OCI-LY3 (cell line): ENCODE results near the gene NFIB.

ENCODE experiments used
- H2AFZ ChIP-seq: fragments of 200-600, 300-600 bp; shearing (Covaris generic); 2 replicates; pipeline ENCODE4 v1.6.0; 2014; ENCODE audit warnings: antibody characterized with exemption, low read depth, low read length
- H3K27ac ChIP-seq: fragments of 200-600, 300-600 bp; sonication (generic); 2 replicates; pipeline ENCODE4 v1.5.1; 2014; ENCODE audit warnings: mild to moderate bottlenecking, low read length, moderate library complexity, mixed read lengths
- H3K27me3 ChIP-seq: fragments of 200-600, 300-600 bp; sonication (generic); 2 replicates; pipeline ENCODE4 v1.6.1; 2014; ENCODE audit warnings: low read depth, low read length, mixed read lengths
- H3K36me3 ChIP-seq: fragments of 200-600, 300-600 bp; sonication (generic); replicated peaks from 2 replicates; pipeline ENCODE3; 2014; ENCODE audit warnings: low read depth, low read length, mixed read lengths
- H3K4me1 ChIP-seq: fragments of 300-600, 200-600 bp; sonication (generic); 2 replicates; pipeline ENCODE4 v1.6.1; 2014; ENCODE audit warnings: low read length, mixed read lengths
- H3K4me2 ChIP-seq: fragments of 200-600, 300-600 bp; sonication (generic); 2 replicates; pipeline ENCODE4 v1.6.1; 2014; ENCODE audit warnings: low read length, mixed read lengths
- H3K4me3 ChIP-seq: fragments of 300-600, 200-600 bp; sonication (generic); 2 replicates; pipeline ENCODE4 v1.5.1; 2014; ENCODE audit warnings: antibody characterized with exemption, mild to moderate bottlenecking, low read length, moderate library complexity
- H3K79me2 ChIP-seq: fragments of 300-600, 200-600 bp; shearing (Covaris generic); 2 replicates; pipeline ENCODE4 v1.6.1; 2014; ENCODE audit warnings: mild to moderate bottlenecking, low read length, mixed read lengths
- H3K9ac ChIP-seq: fragments of 300-600, 200-600 bp; shearing (Covaris generic); 2 replicates; pipeline ENCODE4 v1.6.0; 2014; ENCODE audit warnings: mild to moderate bottlenecking, low read length, moderate library complexity
- H3K9me3 ChIP-seq: fragments of 200-600, 300-600 bp; shearing (Covaris generic); 2 replicates; pipeline ENCODE4 v1.6.1; 2014; ENCODE audit warnings: low read length, mixed read lengths; ENCODE audit not compliant: insufficient read depth
- H4K20me1 ChIP-seq: fragments of 200-600, 300-600 bp; sonication (generic); 2 replicates; pipeline ENCODE4 v1.6.1; 2016; ENCODE audit warnings: low read length, mixed read lengths; ENCODE audit not compliant: insufficient read depth
- CTCF ChIP-seq: fragments of 200-600, 300-600 bp; sonication (generic); IDR thresholded peaks from 2 replicates; pipeline ENCODE4 v1.5.1; 2014; ENCODE audit warnings: antibody characterized with exemption, low read length, low read depth
- EZH2phosphoT487 ChIP-seq: fragments of 200-600 bp; shearing (Covaris generic); IDR thresholded peaks from 2 replicates; pipeline ENCODE4 v1.6.1; 2018; ENCODE audit warnings: antibody characterized with exemption, mixed run types, low read depth

Gene NFIB

GRCh38 chr9:14336244-14336643 is 22.3 kb upstream of the NFIB start:
- Histone ChIP-seq H3K4me1 (peaks cover 5% of the 10 kb centered on the region), H3K9me3 (no peaks in the 10 kb centered on the region), H3K4me3 (no peak overlapping the region), H4K20me1 (no peaks in the 10 kb centered on the region), H3K27ac (no peak overlapping the region), H3K36me3 (no peaks in the 10 kb centered on the region), H2AFZ (no peak overlapping the region), H3K9ac (no peak overlapping the region), H3K79me2 (no peaks in the 10 kb centered on the region), H3K4me2 (no peak overlapping the region), H3K27me3 (peaks cover 8% of the 10 kb centered on the region; the same call in 1 of the 2 replicates)
- TF ChIP-seq EZH2phosphoT487 (no peak), CTCF (no peak)

GRCh38 chr9:14331120-14331519 is 17.2 kb upstream of the NFIB start:
- Histone ChIP-seq H3K4me2 (no peak overlapping the region), H3K36me3 (no peaks in the 10 kb centered on the region), H2AFZ (no peak overlapping the region), H3K27ac (no peak overlapping the region), H3K4me3 (no peak overlapping the region), H3K79me2 (no peaks in the 10 kb centered on the region), H3K9me3 (no peaks in the 10 kb centered on the region), H3K9ac (no peak overlapping the region), H3K27me3 (no peaks in the 10 kb centered on the region), H4K20me1 (no peaks in the 10 kb centered on the region), H3K4me1 (peaks cover 14% of the 10 kb centered on the region)
- TF ChIP-seq CTCF, result no peak
- no peak for TF ChIP-seq EZH2phosphoT487

- Histone ChIP-seq H3K9ac (no peak overlapping the region), H3K4me1 (peaks cover 22% of the 10 kb centered on the region), H3K27me3 (no peaks in the 10 kb centered on the region), H3K4me3 (no peak overlapping the region), H2AFZ (no peak overlapping the region), H3K4me2 (no peak overlapping the region), H3K27ac (no peak overlapping the region), H3K36me3 (no peaks in the 10 kb centered on the region), H4K20me1 (no peaks in the 10 kb centered on the region), H3K79me2 (no peaks in the 10 kb centered on the region), H3K9me3 (no peaks in the 10 kb centered on the region)
- no peak for TF ChIP-seq EZH2phosphoT487
- no peak for TF ChIP-seq CTCF
Measured at GRCh38 chr9:14327036-14327435, 13.1 kb upstream of the NFIB start.

GRCh38 chr9:14326264-14326826 is 12.4 kb upstream of the NFIB start:
- Histone ChIP-seq H4K20me1 (no peaks in the 10 kb centered on the region), H3K4me1 (peaks cover 27% of the 10 kb centered on the region), H3K36me3 (no peaks in the 10 kb centered on the region), H3K9me3 (no peaks in the 10 kb centered on the region), H3K27ac (no peak overlapping the region), H2AFZ (no peak overlapping the region), H3K4me3 (no peak overlapping the region), H3K27me3 (no peaks in the 10 kb centered on the region), H3K79me2 (no peaks in the 10 kb centered on the region), H3K4me2 (no peak overlapping the region; the same call in 1 of the 2 replicates), H3K9ac (no peak overlapping the region)
- TF ChIP-seq CTCF (no peak), EZH2phosphoT487 (no peak)
